Esophagus squamous epithelium (tissue), 5 donors: ENCODE data around the gene RCOR3. TPM values are rescaled to one million over a fixed set of nuclear protein-coding genes. Genes with fewer than 3 reads are reported as not detected.

ENCODE experiments used
- DNase-seq: peaks from one replicate; lab custom pipeline; 2025; lab: John Stamatoyannopoulos, UW
- H3K27ac ChIP-seq, 4 donors: fragments of 200-600 bp; sonication (generic); one replicate each; pipeline ENCODE4 v1.5.1; 2016 to 2019; ENCODE audit warnings: mild to moderate bottlenecking in 1 of 4
- H3K27me3 ChIP-seq, 4 donors: fragments of 200-600 bp; sonication (generic); 1 replicate in 3 of 4; 2 replicates in 1 of 4; pipeline versions ENCODE4 v1.5.1 to v1.6.0; 2017 to 2021; ENCODE audit warnings: antibody characterized with exemption in 1 of 4
- H3K36me3 ChIP-seq, 3 donors: fragments of 200-600 bp; sonication (generic); one replicate each; pipeline ENCODE4 v1.5.1; 2016 to 2019
- H3K4me1 ChIP-seq, 3 donors: fragments of 200-600 bp; sonication (generic); one replicate each; pipeline ENCODE4 v1.5.1; 2017 to 2019
- H3K4me3 ChIP-seq, 4 donors: fragments of 200-600 bp; sonication (generic); 1 replicate in 3 of 4; 2 replicates in 1 of 4; pipeline ENCODE4 v1.5.1; 2016 to 2019; ENCODE audit warnings: mild to moderate bottlenecking in 2 of 4, moderate library complexity in 1 of 4
- H3K9me3 ChIP-seq, 3 donors: fragments of 200-600 bp; sonication (generic); one replicate each; pipeline ENCODE4 v1.5.1; 2016 to 2019
- POLR2A ChIP-seq, 4 donors: fragments of 450-650 bp; IDR thresholded peaks; one replicate each; pipeline ENCODE4 v1.6.1; 2017; ENCODE audit warnings: antibody characterized with exemption in 4 of 4, mild to moderate bottlenecking in 4 of 4, moderate library complexity in 3 of 4
- WGBS, 2 donors: methylation state at CpG; one replicate each; pipeline ENCODE4 v1.1.5; 2018; 5-methylcytosine and 5-hydroxymethylcytosine counted together
- intact Hi-C: fragments of 100-400 bp; cut with DNase I; formaldehyde crosslinking; loops from one replicate; pipeline ENCODE4 v1.15.0; 2022
- total RNA-seq, 4 donors: library from RNA; depleted of rRNA; stranded (reverse); fragments of >200 nt; gene quantifications; one replicate each; pipeline ENCODE4 v1.1.0, GENCODE V29; 2016
- TF ChIP-seq, protein P1 (sequence below), 6 experiments: fragments of 450-650 bp in 4 of 6; fragments of 200-600 bp in 2 of 6; sonication (generic) in 2 of 6; IDR thresholded peaks; one replicate each; pipeline ENCODE4 v1.5.1; 2016 to 2019; ENCODE audit warnings: antibody characterized with exemption in 6 of 6, mild to moderate bottlenecking in 4 of 6, moderate library complexity in 4 of 6
- donor health status: DM: yes; HTN: yes; CAD: no.

Gene RCOR3
- total RNA-seq, 4 donors from 2014 or later = 10.8 to 37.8 (median 18.9) TPM

DNA sequence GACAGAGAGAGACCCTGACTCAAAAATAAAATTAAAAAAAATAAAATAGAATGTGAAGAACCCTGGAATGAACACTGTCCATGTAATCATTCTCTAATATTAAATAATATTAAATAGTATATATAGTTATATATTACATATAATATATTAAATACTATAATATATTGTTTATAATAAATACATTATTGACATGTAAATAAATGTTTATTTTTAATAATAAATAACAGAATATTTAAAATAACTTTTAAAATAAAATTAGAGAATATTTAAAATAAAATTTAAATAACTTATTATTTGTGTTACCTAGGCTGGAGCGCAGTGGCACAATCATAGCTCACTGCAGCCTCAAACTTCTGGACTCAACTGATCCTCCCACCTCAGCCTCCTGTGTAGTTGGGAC is 99.5 kb downstream of the RCOR3 start:
- Histone ChIP-seq H3K36me3 (peaks cover 0 to 35% (median 0%) of the 10 kb centered on the region in 3 donors), H3K4me3 (no peak overlapping the region), H3K9me3 (no peaks in the 10 kb centered on the region), H3K4me1 (peaks cover 0 to 4% (median 0%) of the 10 kb centered on the region in 3 donors), H3K27ac (no peak overlapping the region), H3K27me3 (no peaks in the 10 kb centered on the region)
- DNase-seq = no peak
- WGBS, 2 donors = 100% methylated on average over 1 of the region's 1 CpG
- intact Hi-C loops = no loop called here
- TF ChIP-seq, protein P1, sequence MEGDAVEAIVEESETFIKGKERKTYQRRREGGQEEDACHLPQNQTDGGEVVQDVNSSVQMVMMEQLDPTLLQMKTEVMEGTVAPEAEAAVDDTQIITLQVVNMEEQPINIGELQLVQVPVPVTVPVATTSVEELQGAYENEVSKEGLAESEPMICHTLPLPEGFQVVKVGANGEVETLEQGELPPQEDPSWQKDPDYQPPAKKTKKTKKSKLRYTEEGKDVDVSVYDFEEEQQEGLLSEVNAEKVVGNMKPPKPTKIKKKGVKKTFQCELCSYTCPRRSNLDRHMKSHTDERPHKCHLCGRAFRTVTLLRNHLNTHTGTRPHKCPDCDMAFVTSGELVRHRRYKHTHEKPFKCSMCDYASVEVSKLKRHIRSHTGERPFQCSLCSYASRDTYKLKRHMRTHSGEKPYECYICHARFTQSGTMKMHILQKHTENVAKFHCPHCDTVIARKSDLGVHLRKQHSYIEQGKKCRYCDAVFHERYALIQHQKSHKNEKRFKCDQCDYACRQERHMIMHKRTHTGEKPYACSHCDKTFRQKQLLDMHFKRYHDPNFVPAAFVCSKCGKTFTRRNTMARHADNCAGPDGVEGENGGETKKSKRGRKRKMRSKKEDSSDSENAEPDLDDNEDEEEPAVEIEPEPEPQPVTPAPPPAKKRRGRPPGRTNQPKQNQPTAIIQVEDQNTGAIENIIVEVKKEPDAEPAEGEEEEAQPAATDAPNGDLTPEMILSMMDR (IDR thresholded peaks at IDR 0.05) = no peak

DNA sequence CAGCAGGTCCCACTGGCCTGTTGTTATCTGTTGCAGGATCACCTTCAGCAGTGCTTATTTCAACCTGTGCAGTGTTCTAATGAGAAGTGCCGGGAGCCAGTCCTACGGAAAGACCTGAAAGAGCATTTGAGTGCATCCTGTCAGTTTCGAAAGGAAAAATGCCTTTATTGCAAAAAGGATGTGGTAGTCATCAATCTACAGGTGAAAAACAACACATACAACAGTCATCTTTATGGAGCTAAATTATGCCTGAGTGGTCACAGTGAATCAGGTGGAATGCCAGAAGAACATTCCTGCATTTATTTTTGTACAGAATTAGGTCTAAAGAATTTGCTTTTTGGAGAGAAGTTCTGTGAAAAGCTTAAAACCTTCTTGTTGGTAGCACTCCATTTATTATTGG is 100.7 kb downstream of the RCOR3 start:
- no peak overlapping the region for H3K27ac ChIP-seq
- peaks cover 0 to 35% (median 0%) of the 10 kb centered on the region in 3 donors for H3K36me3 ChIP-seq
- 73 to 95% methylated on average over 2 to 3 of the region's 3 CpGs for WGBS, 2 donors
- DNase-seq = no peak
- TF ChIP-seq, protein P1 (IDR thresholded peaks at IDR 0.05) = no peak
- TF ChIP-seq POLR2A (IDR thresholded peaks at IDR 0.05) = no peak
- no peaks in the 10 kb centered on the region for H3K27me3 ChIP-seq
- H3K4me1 ChIP-seq = no peaks in the 10 kb centered on the region
- no peak overlapping the region for H3K4me3 ChIP-seq
- intact Hi-C loops = no loop called here
- no peaks in the 10 kb centered on the region for H3K9me3 ChIP-seq

DNA sequence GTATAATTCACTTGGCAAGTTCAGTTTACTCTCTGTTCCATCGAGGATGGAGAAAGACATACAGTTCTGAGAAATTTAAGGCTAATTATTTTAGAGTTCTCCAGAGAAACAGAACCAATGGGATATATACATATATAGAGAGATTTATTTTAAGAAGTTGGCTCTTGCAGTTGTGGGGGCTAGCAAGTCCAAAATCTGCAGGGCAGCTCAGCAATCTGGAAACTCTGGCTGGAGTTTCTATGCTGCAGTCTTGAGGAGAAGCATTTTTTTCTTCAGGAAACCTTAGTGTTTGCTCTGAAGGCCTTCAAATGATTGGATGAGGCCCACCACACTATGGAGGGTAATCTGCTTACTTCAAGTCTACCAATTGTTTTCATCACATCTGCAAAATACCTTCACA is 102.0 kb downstream of the RCOR3 start:
- intact Hi-C loops = no loop called here
- Histone ChIP-seq H3K9me3 (no peaks in the 10 kb centered on the region), H3K4me1 (no peaks in the 10 kb centered on the region), H3K27me3 (no peaks in the 10 kb centered on the region), H3K4me3 (no peak overlapping the region), H3K36me3 (peaks cover 0 to 45% (median 0%) of the 10 kb centered on the region in 3 donors), H3K27ac (no peak overlapping the region)
- DNase-seq = no peak
- 75 to 86% methylated on average over 1 of the region's 1 CpG for WGBS, 2 donors
- TF ChIP-seq POLR2A (IDR thresholded peaks at IDR 0.05) = no peak
- TF ChIP-seq, protein P1 (IDR thresholded peaks at IDR 0.05) = no peak

Other genes with a start within 250 kb of the RCOR3 start
- 1 to 10 TPM in 1 of 4 donors, under 1 TPM in 2, not detected in 1; 0.57 to 1.0 (median 0.83) TPM for gene KCNH1, start 125.2 kb upstream of the RCOR3 start, total RNA-seq
- gene TRAF5, start 67.5 kb downstream of the RCOR3 start, total RNA-seq = 1 to 10 TPM; 2.7 to 9.2 (median 4.0) TPM
- under 1 TPM in 3 of 4 donors, not detected in 1; 0.09 to 0.57 (median 0.35) TPM for gene RD3, start 232.8 kb downstream of the RCOR3 start, total RNA-seq